ENCODE data around the gene COL16A1. TPM values are rescaled to one million over a fixed set of nuclear protein-coding genes. Genes with fewer than 3 reads are reported as not detected.

The COL16A1 gene
- total RNA-seq, 2 experiments from 2014 or later: 0.34 TPM; not detected in 1

GRCh38 chr1:31671561-31672201, 32.1 kb downstream of the COL16A1 start:
- H3K36me3 Mint-ChIP-seq (ENCODE audit: low read depth): no peaks in the 10 kb centered on the region
- peaks cover 12% of the 10 kb centered on the region for H3K27me3 Mint-ChIP-seq
- ChIA-PET POLR2A (no interaction called here), CTCF (interaction anchor here (0.8 to 2.3 kb wide), 4 partner anchors 33 to 454 kb away, joined by 3 to 12 read pairs (median 8); no protein-coding TSS in a partner anchor)
- no peaks in the 10 kb centered on the region for H3K9me3 Mint-ChIP-seq
- DNase-seq: no peak
- H3K4me3 Mint-ChIP-seq: no peak overlapping the region
- peaks cover 10% of the 10 kb centered on the region for H3K4me1 Mint-ChIP-seq (ENCODE audit: low read depth)
- intact Hi-C loops (cut with micrococcal nuclease): no loop called here
- ATAC-seq: no peak
- no peak for TF ChIP-seq CTCF (IDR thresholded peaks at IDR 0.05)
- no peak overlapping the region for H3K27ac Mint-ChIP-seq

GRCh38 chr1:31671147-31671546, 32.7 kb downstream of the COL16A1 start:
- H3K27me3 Mint-ChIP-seq: peaks cover 12% of the 10 kb centered on the region
- intact Hi-C loops (cut with micrococcal nuclease): no loop called here
- no peak overlapping the region for H3K27ac Mint-ChIP-seq
- DNase-seq: no peak
- ChIA-PET CTCF (interaction anchor here (1.0 to 2.3 kb wide), 6 partner anchors 20 to 118 kb away, joined by 3 to 12 read pairs (median 4); partner anchors contain the start of gene PEF1), POLR2A (no interaction called here)
- no peaks in the 10 kb centered on the region for H3K36me3 Mint-ChIP-seq (ENCODE audit: low read depth)
- no peak overlapping the region for H3K4me3 Mint-ChIP-seq
- ATAC-seq: no peak
- no peaks in the 10 kb centered on the region for H3K9me3 Mint-ChIP-seq
- TF ChIP-seq CTCF (IDR thresholded peaks at IDR 0.05): no peak
- peaks cover 10% of the 10 kb centered on the region for H3K4me1 Mint-ChIP-seq (ENCODE audit: low read depth)

- ChIA-PET POLR2A (interaction anchor here (0.9 kb wide), 1 partner anchor 28 kb away, joined by 4 read pairs; no protein-coding TSS in a partner anchor), CTCF (interaction anchor here (0.8 to 2.3 kb wide), 10 partner anchors 20 to 122 kb away, joined by 3 to 12 read pairs (median 4); partner anchors contain the start of gene PEF1)
- H3K9me3 Mint-ChIP-seq: no peaks in the 10 kb centered on the region
- H3K36me3 Mint-ChIP-seq (ENCODE audit: low read depth): no peaks in the 10 kb centered on the region
- H3K27ac Mint-ChIP-seq: no peak overlapping the region
- ATAC-seq: no peak
- H3K4me1 Mint-ChIP-seq (ENCODE audit: low read depth): peaks cover 10% of the 10 kb centered on the region
- peak overlapping the region; percentile 38 for H3K4me3 Mint-ChIP-seq
- intact Hi-C loops (cut with micrococcal nuclease): no loop called here
- TF ChIP-seq CTCF (IDR thresholded peaks at IDR 0.05): no peak
- no peak for DNase-seq
- H3K27me3 Mint-ChIP-seq: peaks cover 12% of the 10 kb centered on the region
Observed at GRCh38 chr1:31670593-31670964, 33.2 kb downstream of the COL16A1 start.

- POLR2A ChIA-PET: interaction anchor here (0.9 kb wide), 1 partner anchor 27 kb away, joined by 4 read pairs; no protein-coding TSS in a partner anchor
- Mint-ChIP-seq H3K9me3 (no peaks in the 10 kb centered on the region), H3K4me3 (peak overlapping the region; percentile 38), H3K4me1 (ENCODE audit: low read depth) (peaks cover 10% of the 10 kb centered on the region), H3K36me3 (ENCODE audit: low read depth) (no peaks in the 10 kb centered on the region), H3K27ac (no peak overlapping the region), H3K27me3 (peaks cover 12% of the 10 kb centered on the region)
- DNase-seq (peak; percentile 40), ATAC-seq (peak; percentile 81)
- CTCF ChIA-PET: interaction anchor here (0.8 to 2.3 kb wide), 10 partner anchors 19 to 121 kb away, joined by 3 to 12 read pairs (median 4); partner anchors contain the start of gene PEF1
- intact Hi-C loops (cut with micrococcal nuclease): no loop called here
- TF ChIP-seq CTCF (IDR thresholded peaks at IDR 0.05): no peak
Observed at GRCh38 chr1:31669786-31670592, 33.8 kb downstream of the COL16A1 start.

- H3K27me3 Mint-ChIP-seq: peaks cover 12% of the 10 kb centered on the region
- H3K4me3 Mint-ChIP-seq: no peak overlapping the region
- no peak for DNase-seq
- ATAC-seq: no peak
- intact Hi-C loops (cut with micrococcal nuclease): no loop called here
- H3K4me1 Mint-ChIP-seq (ENCODE audit: low read depth): peaks cover 10% of the 10 kb centered on the region
- no peaks in the 10 kb centered on the region for H3K36me3 Mint-ChIP-seq (ENCODE audit: low read depth)
- H3K27ac Mint-ChIP-seq: no peak overlapping the region
- POLR2A ChIA-PET: no interaction called here
- no peak for TF ChIP-seq CTCF (IDR thresholded peaks at IDR 0.05)
- CTCF ChIA-PET: interaction anchor here (1.2 to 2.3 kb wide), 5 partner anchors 39 to 120 kb away, joined by 3 to 12 read pairs (median 4); no protein-coding TSS in a partner anchor
- H3K9me3 Mint-ChIP-seq: no peaks in the 10 kb centered on the region
Observed at GRCh38 chr1:31669433-31669785, 34.4 kb downstream of the COL16A1 start.

Measured in activated CD8-positive, alpha-beta T cell treated with anti-CD3 and anti-CD28 coated beads for 36 hours (primary cell).